ENCODE measurements around the gene SEPTIN2.
"Not testable (repeated sequence)": the region's sequence is repeated elsewhere in the genome, so short reads cannot be mapped to it uniquely, and the experiment has no call there.

Gene SEPTIN2

DNA sequence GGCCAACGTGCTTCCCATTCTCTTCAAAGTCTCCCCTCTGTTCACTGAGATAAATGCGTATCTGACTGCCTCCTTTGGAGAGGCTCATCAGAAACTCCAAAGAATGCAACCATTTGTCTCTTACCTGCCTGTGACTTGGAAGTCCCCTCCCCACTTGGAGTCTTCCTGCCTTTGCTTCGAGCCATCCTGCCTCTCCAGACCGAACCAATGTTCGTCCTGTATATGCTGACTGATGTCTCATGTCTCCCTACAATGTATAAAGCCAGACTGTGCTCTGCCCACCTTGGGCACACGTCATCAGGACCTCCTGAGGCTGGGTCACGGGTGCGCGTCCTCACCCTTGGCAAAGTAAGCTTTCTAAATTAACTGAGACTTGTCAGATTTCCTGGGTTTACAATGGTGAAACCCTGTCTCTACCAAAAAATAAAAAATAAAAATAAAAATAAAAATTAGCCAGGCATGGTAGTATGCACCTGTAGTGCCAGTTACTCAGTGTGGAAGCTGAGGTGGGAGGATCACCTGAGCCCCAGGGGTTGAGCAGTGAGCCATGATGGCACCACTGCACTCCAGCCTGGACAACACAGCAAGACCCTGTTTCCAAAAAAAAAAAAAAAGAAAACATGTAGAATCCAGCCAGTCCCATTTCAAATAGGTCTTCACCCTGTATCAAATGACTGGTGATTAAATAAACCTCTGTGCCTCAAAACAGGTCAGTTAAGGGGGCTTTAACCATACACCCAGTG, 29.2 kb upstream of the SEPTIN2 start:
- in situ Hi-C loops (cut with HindIII; ENCODE audit: low sequenced_read_pairs), result no loop called here

DNA sequence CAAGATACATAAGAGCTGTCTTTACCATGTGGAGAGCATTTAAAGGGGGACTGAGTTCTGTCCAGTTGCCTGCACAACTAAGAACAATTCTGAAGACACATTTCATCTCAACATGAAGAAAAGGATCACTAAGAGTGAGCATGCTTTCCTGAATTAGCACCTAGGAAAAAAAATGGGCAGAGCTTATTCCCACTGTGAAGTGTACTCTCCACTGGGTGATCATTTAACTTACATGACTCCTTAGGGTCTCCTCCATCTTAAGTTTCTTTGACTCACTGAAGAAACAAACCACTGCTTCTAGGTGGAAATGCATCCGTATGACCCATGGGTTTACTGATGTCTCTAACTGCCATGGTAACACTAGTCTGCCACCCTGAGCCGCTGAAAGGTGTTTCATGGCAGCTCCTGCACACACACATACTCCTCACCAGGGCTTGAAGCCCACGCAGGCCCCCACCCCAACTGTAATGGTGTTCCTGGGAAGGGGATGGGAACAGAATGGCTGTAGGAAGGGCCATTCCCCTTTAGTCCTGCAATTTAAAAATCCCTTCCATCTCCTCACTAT, 27.3 kb upstream of the SEPTIN2 start:
- in situ Hi-C loops (cut with HindIII; ENCODE audit: low sequenced_read_pairs), result no loop called here

DNA sequence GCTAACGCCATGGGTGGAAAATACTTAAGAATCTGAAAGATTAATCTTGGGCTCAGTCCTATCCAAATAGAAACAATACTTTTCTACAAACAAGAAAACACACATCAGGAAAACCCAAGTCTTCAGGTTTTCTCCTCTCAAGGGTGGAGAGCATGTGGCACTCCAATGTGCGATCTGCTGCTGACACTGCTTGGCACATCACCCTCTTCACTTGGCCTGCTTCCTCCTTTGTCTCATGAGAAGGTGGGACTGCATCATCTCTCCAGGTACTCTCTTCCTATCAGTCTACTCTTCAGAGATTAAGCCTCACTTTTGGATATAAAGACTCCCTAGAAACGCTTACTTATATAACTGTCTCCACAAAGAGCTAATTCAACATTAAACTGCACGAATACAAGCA, 26.7 kb upstream of the SEPTIN2 start:
- in situ Hi-C loops (cut with HindIII; ENCODE audit: low sequenced_read_pairs), result no loop called here

DNA sequence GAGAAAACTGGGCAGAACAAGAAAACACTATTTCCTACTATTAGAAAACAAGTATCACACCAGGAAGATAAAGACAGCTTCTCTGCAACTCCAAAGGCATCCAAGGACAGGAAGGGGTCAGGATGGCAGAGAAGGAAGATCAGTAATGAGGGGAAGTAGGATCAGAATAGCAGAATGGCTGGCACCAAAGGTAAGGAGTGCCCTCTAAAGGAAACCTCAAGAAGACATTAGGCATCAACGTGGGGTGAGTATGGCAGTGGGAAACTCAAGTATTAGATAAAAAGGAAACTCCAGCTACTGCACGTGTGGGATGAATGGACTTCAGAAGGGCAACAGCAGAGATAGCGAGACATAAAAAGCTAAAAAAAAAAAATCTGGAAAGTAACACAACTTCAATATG, 26.1 kb upstream of the SEPTIN2 start:
- in situ Hi-C loops (cut with HindIII; ENCODE audit: low sequenced_read_pairs), result no loop called here

DNA sequence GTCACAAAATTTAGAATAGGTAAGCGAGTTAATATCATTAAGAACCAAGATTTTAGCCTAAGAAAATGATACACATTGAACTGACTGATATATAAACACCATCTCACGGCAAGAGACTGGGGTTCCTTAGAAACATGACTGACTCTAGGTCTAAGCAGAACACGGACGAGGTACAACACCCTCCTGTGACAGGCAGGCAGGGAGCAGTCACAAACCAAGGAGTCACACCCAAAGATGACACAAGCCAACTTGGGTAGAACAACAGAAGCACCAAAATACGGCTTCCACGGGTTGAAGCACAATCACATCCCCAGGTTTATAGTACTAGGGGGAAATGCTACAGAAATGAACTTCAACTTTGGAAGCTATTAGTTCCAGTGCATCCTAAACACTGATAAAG, 24.6 kb upstream of the SEPTIN2 start:
- in situ Hi-C loops (cut with HindIII; ENCODE audit: low sequenced_read_pairs), result no loop called here

DNA sequence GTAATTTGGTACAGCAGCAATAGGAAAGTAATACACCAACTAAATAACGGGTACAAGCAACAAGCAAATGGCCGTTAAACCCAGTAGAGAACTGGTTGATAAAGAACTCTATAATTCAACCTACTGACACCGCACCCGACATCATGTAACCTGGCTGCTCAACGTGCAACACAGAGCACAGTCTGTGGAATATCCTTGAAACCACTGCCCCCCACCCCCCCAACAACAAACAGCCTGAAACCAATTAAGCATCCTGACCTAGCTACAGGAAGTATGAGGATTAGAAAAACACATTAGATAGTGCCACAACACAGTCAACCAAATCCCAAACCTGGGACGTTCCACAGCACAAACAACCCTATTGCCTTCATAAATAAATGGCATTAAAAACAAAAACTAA, 23.7 kb upstream of the SEPTIN2 start:
- in situ Hi-C loops (cut with HindIII; ENCODE audit: low sequenced_read_pairs), result no loop called here

DNA sequence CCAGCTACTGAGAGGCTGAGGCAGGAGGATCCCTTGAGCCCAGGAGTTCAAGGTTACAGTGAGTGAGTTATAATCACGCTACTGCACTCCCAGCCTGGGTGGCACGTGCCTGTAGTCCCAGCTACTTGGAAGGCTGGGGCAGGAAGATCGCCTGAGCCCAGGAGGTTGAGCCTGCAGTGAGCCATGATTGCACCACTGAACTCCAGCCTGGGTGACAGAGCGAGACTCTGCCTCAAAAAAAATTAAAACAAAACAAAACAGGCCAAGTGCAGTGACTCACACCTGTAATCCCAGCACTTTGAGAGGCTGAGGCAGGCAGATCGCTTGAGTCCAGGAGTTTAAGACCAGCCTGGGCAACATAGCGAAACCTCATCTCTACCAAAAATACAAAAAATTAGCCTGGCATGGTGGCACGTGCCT, 22.3 kb upstream of the SEPTIN2 start:
- in situ Hi-C loops (cut with HindIII; ENCODE audit: low sequenced_read_pairs), result not testable (repeated sequence)

DNA sequence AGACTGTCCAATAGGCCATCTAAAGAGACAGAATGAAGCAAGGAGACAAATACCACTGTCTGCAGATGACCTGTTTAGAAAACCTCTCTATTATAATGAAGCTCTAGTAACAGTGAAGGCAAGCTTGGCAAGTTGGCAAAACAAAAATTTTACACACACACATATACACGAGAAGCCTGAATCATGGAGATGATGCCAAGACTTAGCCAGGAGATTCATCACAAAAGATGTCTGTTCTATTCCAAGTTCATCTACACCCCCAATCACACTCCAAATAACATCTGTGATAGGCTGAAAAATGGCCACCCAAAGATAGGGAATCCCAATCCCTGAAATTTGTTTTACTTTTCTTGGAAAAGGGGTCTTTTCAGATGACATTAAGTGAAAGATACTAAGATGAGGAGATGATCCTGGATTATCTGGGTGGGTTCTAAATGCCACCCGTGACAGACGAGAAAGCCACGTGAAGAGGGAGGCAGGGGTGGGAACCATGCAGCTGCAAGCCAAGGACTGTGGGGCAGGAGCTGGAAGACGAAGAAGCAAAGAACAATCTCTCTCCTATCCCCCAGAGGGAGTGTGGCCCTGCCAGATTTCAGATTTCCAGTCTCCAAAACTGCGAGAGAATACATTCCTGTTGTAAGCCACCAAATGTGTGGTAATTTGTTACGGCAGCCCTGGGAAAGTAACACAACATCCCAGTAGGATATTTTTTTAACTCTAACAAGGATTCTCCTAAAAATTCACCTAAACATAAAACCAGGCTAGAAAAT, 20.2 kb upstream of the SEPTIN2 start:
- in situ Hi-C loops (cut with HindIII; ENCODE audit: low sequenced_read_pairs), result no loop called here

DNA sequence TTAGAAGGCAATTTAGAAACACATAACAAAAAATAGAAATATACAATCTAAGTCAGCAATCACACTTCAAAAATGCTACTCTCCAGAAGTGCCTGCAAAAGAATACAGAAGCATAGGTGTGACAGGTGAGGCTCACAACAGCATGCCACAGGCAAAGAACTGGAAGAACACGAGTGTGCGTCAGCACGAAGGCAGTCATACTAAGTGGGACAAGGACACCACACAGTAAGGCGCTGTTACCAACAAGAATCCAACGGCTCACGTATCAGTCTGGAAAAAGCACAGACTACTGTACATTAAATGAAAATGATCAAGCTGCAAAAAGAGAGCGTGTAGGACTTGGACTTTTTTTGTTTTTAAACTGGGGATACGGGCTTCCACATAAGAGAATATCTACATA, 19.0 kb upstream of the SEPTIN2 start:
- in situ Hi-C loops (cut with HindIII; ENCODE audit: low sequenced_read_pairs), result no loop called here

DNA sequence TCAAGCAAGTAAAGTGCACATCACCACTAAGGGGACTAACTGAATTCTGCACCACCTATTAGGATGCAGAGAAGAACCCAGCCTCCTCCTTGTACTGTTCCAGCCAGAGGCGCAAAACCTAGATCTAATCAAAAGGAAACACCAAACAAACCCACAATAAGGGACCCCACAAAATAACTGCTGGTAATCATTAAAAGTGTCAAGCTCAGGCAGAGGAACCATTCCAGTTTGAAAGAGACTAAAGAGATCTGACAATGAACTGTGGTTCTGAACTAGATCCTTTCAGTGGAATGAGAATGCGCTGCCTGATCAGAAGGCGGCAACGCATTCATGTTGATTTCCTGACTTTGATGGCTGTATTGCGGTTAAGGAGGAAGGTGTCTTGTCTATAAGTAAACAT, 17.1 kb upstream of the SEPTIN2 start:
- in situ Hi-C loops (cut with HindIII; ENCODE audit: low sequenced_read_pairs), result no loop called here

DNA sequence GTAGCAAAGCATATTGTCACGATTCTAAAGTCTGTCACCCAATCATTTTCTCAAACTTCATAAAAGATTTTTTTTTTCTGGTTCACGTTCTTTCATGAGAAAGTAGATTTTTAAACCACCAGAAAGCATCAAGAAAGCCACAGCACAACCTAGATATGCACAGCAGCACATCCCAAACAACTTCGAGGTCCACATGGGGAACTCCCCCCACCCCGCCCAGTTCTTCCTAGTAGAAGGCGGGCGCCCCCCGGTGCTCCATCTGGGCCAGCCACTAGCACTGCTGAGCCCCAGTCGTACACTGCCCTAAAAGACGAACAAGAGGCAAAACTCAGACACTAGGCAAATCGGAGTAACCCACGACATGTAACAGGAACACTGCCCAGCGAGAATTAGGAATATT, 15.7 kb upstream of the SEPTIN2 start:
- in situ Hi-C loops (cut with HindIII; ENCODE audit: low sequenced_read_pairs), result no loop called here

DNA sequence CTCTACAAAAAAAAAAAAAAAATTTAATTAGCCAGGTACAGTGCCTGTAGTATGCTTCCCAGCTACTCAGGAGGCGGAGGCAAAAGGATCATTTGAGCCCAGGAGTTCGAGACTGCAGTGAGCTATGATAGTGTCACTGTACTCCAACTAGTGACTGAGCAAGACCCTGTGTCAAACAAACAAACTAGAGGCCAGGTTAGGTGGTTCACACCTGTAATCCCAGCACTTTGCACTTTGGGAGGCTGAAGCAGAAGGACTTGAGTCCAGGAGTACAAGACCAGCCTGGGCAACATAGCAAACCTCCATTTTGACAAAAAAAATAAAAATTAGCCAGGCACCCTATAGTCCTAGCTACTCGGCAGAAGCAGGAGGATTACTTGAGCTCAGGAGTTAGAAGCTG, 13.6 kb upstream of the SEPTIN2 start:
- in situ Hi-C loops (cut with HindIII; ENCODE audit: low sequenced_read_pairs), result no loop called here

DNA sequence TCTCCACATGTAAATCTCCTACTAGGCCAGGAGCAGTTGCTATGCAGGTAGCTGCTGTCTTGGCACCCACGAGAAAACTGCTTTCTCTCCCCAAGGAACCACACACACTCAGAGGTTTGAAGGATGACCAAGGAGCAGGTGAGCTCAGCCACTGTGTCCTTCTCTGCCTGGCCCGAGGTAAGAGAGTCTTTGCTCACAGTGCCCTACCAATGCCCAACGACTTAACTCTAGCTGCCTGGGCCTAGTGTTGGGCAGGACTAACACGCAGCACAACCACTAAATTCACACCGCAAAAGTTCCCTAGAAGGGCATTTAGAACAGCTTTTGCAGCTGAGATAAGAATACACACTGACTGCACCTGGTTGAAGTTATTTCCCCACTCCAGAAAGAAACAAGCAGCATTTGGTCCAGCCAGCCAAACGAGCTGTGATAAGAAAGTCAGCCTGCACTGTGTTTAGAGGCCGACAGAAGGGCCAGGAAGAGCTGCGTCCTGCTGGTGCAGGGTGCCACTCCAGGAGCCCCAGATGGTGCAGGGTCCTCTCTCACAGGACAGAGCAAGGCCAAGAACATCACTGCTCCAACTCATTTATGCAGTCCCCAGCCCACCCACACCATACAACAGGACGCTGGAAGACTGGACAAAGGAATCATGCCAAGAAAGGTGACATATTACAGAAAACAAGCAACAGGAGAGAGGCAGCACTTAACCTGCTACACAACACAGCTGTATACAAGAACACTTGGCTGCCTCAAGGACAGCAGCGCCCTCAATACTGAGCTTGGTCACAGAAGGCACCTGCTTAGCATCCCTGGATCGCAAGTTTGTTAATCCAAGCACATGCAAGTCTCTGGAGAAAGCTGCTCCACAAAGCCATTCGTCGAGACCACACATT, 12.7 kb upstream of the SEPTIN2 start:
- in situ Hi-C loops (cut with HindIII; ENCODE audit: low sequenced_read_pairs), result no loop called here

DNA sequence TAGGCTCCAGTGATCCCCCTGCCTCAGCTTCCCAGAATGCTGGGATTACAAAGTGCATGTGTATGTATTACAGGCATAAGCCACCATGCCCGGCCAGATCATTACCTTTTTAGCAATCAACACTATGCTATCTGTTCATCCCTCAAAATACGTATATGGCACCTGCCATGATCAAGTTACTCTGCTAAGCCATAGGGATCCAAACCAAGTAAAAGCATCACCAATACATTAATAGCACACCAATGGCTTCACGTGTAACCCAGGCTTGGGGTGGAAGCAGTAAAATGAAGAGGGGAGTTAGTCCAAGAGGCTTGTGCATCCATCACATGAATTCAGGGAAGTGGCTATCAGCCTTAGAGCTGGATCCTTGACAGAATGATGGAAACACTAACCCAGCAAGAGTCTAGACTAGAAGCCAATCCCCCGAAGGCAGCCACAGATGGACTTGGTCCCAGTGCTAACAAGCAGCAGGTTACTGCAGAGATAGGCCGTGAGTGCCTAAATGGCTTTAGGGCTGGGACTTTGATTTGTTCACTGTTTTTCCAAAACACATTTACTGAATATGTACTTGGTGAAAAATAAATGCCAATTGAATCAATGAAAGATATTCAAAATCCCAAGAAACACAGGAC, 11.6 kb upstream of the SEPTIN2 start:
- in situ Hi-C loops (cut with HindIII; ENCODE audit: low sequenced_read_pairs), result no loop called here

DNA sequence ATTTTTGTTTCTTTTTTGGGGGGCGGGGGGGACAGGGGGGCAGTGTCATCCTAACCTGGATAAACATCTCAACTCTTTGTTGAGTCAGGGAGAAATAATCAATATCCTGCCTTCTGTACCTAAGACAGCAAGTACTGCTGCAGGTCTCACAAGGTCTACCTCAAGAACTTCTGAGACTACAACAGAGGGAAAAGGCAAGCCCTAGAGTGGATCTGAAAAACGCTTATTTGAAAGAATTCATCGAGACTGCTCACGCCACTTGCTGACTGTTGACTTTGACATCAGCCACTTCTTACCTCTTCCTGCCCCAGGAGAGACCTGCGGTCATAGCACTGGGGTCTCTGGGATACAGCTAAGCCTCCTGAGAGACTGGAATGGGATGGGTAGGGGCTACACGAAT, 8.7 kb upstream of the SEPTIN2 start:
- in situ Hi-C loops (cut with HindIII; ENCODE audit: low sequenced_read_pairs), result no loop called here

DNA sequence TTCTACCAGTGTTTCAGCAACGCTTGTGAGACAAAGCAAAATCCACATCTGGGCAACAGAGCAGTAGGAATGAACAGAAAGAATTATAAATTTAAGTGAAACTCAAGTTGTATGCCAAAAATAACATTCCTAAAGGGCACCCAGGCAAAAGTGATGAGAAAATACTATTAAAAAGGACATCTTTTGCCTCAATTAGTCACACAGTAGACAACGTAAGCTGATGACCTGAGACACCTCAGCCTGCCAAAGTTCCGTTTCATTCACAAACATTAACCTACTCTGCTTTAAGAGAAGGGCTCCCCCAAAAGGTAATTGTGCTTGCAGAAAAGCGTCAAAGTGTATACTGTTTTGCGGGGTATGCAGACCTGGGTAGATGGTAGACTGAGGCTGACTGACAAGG, 7.5 kb upstream of the SEPTIN2 start:
- in situ Hi-C loops (cut with HindIII; ENCODE audit: low sequenced_read_pairs), result no loop called here

DNA sequence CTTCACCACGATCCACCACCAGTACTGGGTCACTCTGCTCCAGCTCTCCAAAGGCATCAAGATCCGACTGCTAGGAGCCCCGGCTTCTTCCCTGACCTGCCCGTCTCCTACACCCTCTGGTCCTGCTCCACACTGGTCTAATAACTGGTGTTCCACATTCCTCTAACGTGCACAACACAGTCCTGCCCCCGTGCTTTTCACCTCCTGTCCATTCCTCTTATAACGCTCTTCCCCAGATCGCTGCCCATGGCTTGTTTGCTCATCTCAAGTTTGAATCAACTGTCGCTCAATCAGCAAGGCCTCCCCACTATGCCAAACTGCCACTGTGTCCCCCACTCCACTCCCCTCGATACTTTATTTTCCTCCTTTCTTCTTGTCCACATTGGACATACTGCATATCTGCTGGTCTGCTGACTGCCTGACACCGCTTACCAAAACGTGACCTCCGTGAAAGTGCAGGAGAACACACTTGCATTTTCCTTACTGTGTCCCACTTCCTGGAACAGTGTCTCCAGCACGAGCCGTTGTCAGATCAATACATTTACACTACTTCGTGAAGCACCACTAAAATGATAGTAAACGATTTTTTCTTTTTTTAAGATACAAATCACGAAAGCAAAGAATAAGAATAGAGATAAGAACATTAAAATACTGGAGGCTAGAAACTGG, 6.8 kb upstream of the SEPTIN2 start:
- in situ Hi-C loops (cut with HindIII; ENCODE audit: low sequenced_read_pairs), result no loop called here

DNA sequence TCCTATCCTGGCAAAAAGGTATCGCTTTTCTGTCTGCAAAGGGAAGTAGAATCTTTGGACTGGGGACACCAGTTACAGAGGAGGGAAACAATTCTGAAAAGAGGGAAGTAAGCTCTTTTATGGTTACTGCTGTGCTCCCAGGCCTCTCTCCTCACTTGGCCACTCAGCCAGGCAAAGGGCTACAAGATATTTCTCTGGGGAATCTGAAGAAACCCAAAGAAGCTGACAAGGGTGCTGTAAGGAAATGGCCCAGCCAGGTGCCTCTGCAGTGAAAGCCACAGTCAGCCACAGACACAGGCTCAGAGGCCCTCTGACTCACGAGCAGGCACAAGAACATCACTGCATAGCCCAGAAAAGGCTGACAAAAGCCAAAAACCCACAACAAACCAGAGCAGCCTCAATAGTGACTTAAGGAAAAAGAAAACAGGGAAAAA, 6.0 kb upstream of the SEPTIN2 start:
- in situ Hi-C loops (cut with HindIII; ENCODE audit: low sequenced_read_pairs), result no loop called here

DNA sequence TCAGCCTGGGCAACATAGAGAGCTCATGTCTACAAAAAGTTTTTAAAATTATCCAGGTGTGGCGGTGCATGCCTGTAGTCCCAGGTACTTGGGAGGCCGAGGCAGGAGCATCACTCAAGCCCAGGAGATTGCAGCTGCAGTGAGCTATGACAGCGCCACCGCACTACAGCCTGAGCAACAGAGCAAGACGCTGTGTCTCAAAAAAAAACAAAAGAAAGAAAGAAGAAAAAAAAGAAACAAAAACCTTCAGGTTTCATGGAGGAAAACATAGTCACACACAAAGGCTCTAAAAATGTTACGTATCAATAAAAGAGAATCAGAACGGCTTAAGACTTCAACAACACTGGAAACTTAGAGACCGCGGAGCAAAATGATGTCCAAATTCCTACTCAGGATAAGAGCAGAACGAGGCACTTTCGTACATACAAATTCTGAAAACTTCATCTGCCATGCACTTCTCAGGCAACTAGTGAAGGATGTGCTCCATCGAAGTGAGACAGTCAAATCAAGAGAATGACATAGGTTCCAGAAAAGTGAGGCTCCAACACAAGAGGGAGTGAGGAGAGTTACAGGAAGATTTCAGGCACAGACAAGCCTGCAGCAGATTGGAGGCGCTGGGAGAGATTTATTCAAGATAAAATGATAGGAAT, 4.7 kb upstream of the SEPTIN2 start:
- in situ Hi-C loops (cut with HindIII; ENCODE audit: low sequenced_read_pairs), result no loop called here

DNA sequence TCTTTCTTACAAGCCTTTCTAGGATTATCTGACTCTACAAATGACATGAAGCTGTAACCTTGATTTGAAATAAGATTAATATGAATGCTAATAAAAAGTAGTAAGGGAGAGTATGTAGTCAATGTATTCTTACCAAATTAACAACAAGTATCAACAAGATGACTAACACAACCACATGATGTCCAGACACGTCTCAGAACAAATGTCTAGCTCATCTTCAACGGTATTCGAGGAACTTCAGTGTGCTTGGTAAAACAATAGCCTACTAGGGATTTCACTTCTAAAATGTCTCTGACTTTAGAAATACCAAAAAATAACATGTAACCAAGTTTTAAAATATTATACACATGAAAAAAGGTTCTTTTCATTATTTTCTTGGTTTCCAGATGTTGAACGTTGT, 3.6 kb upstream of the SEPTIN2 start:
- in situ Hi-C loops (cut with HindIII; ENCODE audit: low sequenced_read_pairs), result no loop called here
